B cell (primary cell): ENCODE data around the gene SPATA3. TPM values are rescaled to one million over a fixed set of nuclear protein-coding genes. Genes with fewer than 3 reads are reported as not detected.

Experiments used
- ATAC-seq: fragments of 200-7000 bp; cut with Tn5 transposase; one replicate; pipeline ENCODE4 v1.10.0; 2021; ENCODE audit warnings: low read depth, mild to moderate bottlenecking, moderate number of reproducible peaks, moderate library complexity
- CTCF ChIA-PET: fragments of 350-600 bp; sonication (Branson Sonifier 250); formaldehyde crosslinking; loops from one replicate; lab custom pipeline; 2021; ENCODE audit warnings: antibody characterized with exemption, inconsistent platforms; lab: Charles Lee
- POLR2A ChIA-PET: fragments of 350-600 bp; sonication (Branson Sonifier 250); formaldehyde crosslinking; loops from one replicate; lab custom pipeline; 2021; ENCODE audit warnings: antibody characterized with exemption; lab: Charles Lee
- DNase-seq: peaks from one replicate; pipeline ENCODE4 v3.0.0; 2013
- H2AFZ ChIP-seq: 2 replicates; pipeline ENCODE4 v1.6.1; 2012; ENCODE audit warnings: mild to moderate bottlenecking, low read depth, low read length; ENCODE audit not compliant: insufficient read depth, poor library complexity, severe bottlenecking
- H3K27ac ChIP-seq, 2 donors: 1 replicate in 1 of 2; 2 replicates in 1 of 2; pipeline ENCODE4 v1.5.1; 2012 to 2013; ENCODE audit warnings: low read length in 2 of 2, mild to moderate bottlenecking in 2 of 2, moderate library complexity in 1 of 2
- H3K27me3 ChIP-seq, 4 experiments: fragments of 200-600 bp in 1 of 4; sonication (generic) in 1 of 4; replicated peaks in 1 of 4; 1 replicate in 2 of 4; 2 replicates in 2 of 4; pipeline versions ENCODE4 v1.6.1 to v1.7.0; 2013 to 2016; ENCODE audit warnings: low read length in 3 of 4, mild to moderate bottlenecking in 2 of 4, mixed read lengths in 1 of 4, moderate library complexity in 1 of 4; ENCODE audit not compliant: insufficient read depth in 4 of 4, control insufficient read depth in 3 of 4; ENCODE audit errors: control extremely low read depth in 1 of 4
- H3K36me3 ChIP-seq, 2 experiments: replicated peaks in 1 of 2; 1 replicate in 1 of 2; 2 replicates in 1 of 2; pipeline versions ENCODE4 v1.6.1 to v1.7.1; 2013; ENCODE audit warnings: low read length in 1 of 2; ENCODE audit not compliant: insufficient read depth in 2 of 2, control insufficient read depth in 1 of 2; ENCODE audit errors: control extremely low read depth in 1 of 2, extremely low read depth in 1 of 2
- H3K4me1 ChIP-seq, 2 donors: fragments of 200-600 bp in 1 of 2; sonication (generic) in 1 of 2; 1 replicate in 1 of 2; 2 replicates in 1 of 2; pipeline versions ENCODE4 v1.5.1 to v1.6.1; 2013 to 2017; ENCODE audit warnings: low read length in 2 of 2; ENCODE audit not compliant: control insufficient read depth in 2 of 2, insufficient read depth in 2 of 2
- H3K4me2 ChIP-seq: replicated peaks from 2 replicates; pipeline ENCODE3; 2012; ENCODE audit warnings: mild to moderate bottlenecking, low read depth, low read length; ENCODE audit not compliant: poor library complexity, severe bottlenecking
- H3K4me3 ChIP-seq, 5 experiments: fragments of 200-600 bp in 1 of 5; sonication (generic) in 1 of 5; 1 replicate in 3 of 5; 2 replicates in 2 of 5; pipeline versions ENCODE4 v1.5.1 to v1.7.0; 2011 to 2016; ENCODE audit warnings: low read length in 4 of 5, mild to moderate bottlenecking in 4 of 5, low read depth in 2 of 5, control low read depth in 1 of 5, moderate library complexity in 1 of 5; ENCODE audit not compliant: insufficient read depth in 1 of 5; ENCODE audit errors: control extremely low read depth in 1 of 5, extremely low read depth in 1 of 5
- H3K79me2 ChIP-seq: fragments of 200-600 bp; sonication (generic); one replicate; pipeline ENCODE4 v1.6.0; 2016; ENCODE audit warnings: low read length; ENCODE audit not compliant: control insufficient read depth, insufficient read depth
- H3K9ac ChIP-seq: fragments of 200-600 bp; sonication (generic); 2 replicates; pipeline ENCODE4 v1.6.1; 2017; ENCODE audit warnings: mild to moderate bottlenecking, low read length, moderate library complexity
- H3K9me3 ChIP-seq, 3 donors: one replicate each; pipeline versions ENCODE4 v1.6.1 to v1.7.1; 2013; ENCODE audit warnings: low read length in 2 of 3; ENCODE audit not compliant: control insufficient read depth in 2 of 3, insufficient read depth in 1 of 3; ENCODE audit errors: control extremely low read depth in 1 of 3
- H4K20me1 ChIP-seq: 2 replicates; pipeline ENCODE4 v1.6.0; 2012; ENCODE audit warnings: mild to moderate bottlenecking, low read length; ENCODE audit not compliant: insufficient read depth, control insufficient read depth, poor library complexity, severe bottlenecking
- H3K27ac Mint-ChIP-seq: one replicate; pipeline ENCODE4 v1.8.0; 2021; ENCODE audit warnings: mixed read lengths
- H3K27me3 Mint-ChIP-seq: one replicate; pipeline ENCODE4 v1.8.0; 2021; ENCODE audit warnings: mixed read lengths
- H3K4me1 Mint-ChIP-seq: one replicate; pipeline ENCODE4 v1.8.0; 2021; ENCODE audit warnings: mixed read lengths
- H3K4me3 Mint-ChIP-seq: one replicate; pipeline ENCODE4 v1.8.0; 2021; ENCODE audit warnings: mixed read lengths
- H3K9me3 Mint-ChIP-seq: one replicate; pipeline ENCODE4 v1.8.0; 2022; ENCODE audit warnings: mixed read lengths; ENCODE audit not compliant: insufficient read depth
- EZH2 ChIP-seq: IDR thresholded peaks from 2 replicates; pipeline ENCODE4 v1.6.1; 2012; ENCODE audit warnings: borderline replicate concordance, low read depth, mild to moderate bottlenecking, moderate library complexity, low read length; ENCODE audit not compliant: insufficient read depth, poor library complexity, severe bottlenecking
- WGBS: methylation state at CpG from one replicate; pipeline ENCODE4 v1.1.5; 2013; ENCODE audit warnings: missing lambda C conversion rate; ENCODE audit not compliant: insufficient coverage; 5-methylcytosine and 5-hydroxymethylcytosine counted together
- intact Hi-C: fragments of 100-400 bp; cut with micrococcal nuclease; formaldehyde crosslinking; loops from one replicate; pipeline ENCODE4 v1.10.0; 2022
- polyA plus RNA-seq: library from polyadenylated mRNA; depleted of rRNA; stranded (reverse); fragments of >200 nt; gene quantifications from 2 replicates; pipeline ENCODE4 v1.2.3, GENCODE V29; 2012
- total RNA-seq, 2 donors: library from RNA; stranded (reverse); fragments of 120-200 nt in 1 of 2; gene quantifications; 1 replicate in 1 of 2; 2 replicates in 1 of 2; pipeline versions ENCODE4 v1.2.3 to v1.2.4, GENCODE V29; 2013 to 2022
- TF ChIP-seq, protein P1 (sequence below): fragments of 200-600 bp; IDR thresholded peaks from one replicate; pipeline ENCODE4 v1.8.0; 2022; ENCODE audit warnings: antibody characterized with exemption, mild to moderate bottlenecking

Gene SPATA3
- total and polyA plus RNA-seq, 2 donors (not counting 1 experiment from before 2014, with no cell fraction given): not detected

GRCh38 chr2:231001921-231002320 lies 6.0 kb downstream of the SPATA3 start:
- H3K4me2 ChIP-seq: no peak overlapping the region
- Mint-ChIP-seq H3K4me3 (no peak overlapping the region), H3K27ac (no peak overlapping the region), H3K27me3 (peaks cover 52% of the 10 kb centered on the region), H3K4me1 (no peaks in the 10 kb centered on the region), H3K9me3 (peaks cover 6% of the 10 kb centered on the region)
- ATAC-seq (no peak), DNase-seq (no peak)
- no peak overlapping the region for H2AFZ ChIP-seq
- TF ChIP-seq EZH2: no peak
- TF ChIP-seq, protein P1, sequence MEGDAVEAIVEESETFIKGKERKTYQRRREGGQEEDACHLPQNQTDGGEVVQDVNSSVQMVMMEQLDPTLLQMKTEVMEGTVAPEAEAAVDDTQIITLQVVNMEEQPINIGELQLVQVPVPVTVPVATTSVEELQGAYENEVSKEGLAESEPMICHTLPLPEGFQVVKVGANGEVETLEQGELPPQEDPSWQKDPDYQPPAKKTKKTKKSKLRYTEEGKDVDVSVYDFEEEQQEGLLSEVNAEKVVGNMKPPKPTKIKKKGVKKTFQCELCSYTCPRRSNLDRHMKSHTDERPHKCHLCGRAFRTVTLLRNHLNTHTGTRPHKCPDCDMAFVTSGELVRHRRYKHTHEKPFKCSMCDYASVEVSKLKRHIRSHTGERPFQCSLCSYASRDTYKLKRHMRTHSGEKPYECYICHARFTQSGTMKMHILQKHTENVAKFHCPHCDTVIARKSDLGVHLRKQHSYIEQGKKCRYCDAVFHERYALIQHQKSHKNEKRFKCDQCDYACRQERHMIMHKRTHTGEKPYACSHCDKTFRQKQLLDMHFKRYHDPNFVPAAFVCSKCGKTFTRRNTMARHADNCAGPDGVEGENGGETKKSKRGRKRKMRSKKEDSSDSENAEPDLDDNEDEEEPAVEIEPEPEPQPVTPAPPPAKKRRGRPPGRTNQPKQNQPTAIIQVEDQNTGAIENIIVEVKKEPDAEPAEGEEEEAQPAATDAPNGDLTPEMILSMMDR: no peak
- CTCF ChIA-PET: interaction anchor here (1.6 kb wide), 1 partner anchor 14 kb away, joined by 5 read pairs; no protein-coding TSS in a partner anchor
- H3K27me3 ChIP-seq: peaks cover 0 to 41% (median 11%) of the 10 kb centered on the region in 4 experiments
- no peak overlapping the region for H3K4me3 ChIP-seq
- H3K4me1 ChIP-seq: no peaks in the 10 kb centered on the region
- no peaks in the 10 kb centered on the region for H4K20me1 ChIP-seq
- H3K36me3 ChIP-seq: no peaks in the 10 kb centered on the region
- no peak overlapping the region for H3K9ac ChIP-seq
- POLR2A ChIA-PET: no interaction called here
- intact Hi-C loops: no loop called here
- H3K27ac ChIP-seq: no peak overlapping the region
- H3K79me2 ChIP-seq: no peaks in the 10 kb centered on the region
- H3K9me3 ChIP-seq: peaks cover 0 to 19% (median 0%) of the 10 kb centered on the region in 3 donors
- WGBS: 38% methylated on average over 1 of the region's 4 CpGs

- no peaks in the 10 kb centered on the region for H3K4me1 Mint-ChIP-seq
- no peak overlapping the region for H3K4me3 Mint-ChIP-seq
- 96% methylated on average over 9 of the region's 10 CpGs for WGBS
- Histone ChIP-seq H3K27ac (no peak overlapping the region), H3K4me2 (no peak overlapping the region), H2AFZ (no peak overlapping the region), H3K4me3 (no peak overlapping the region), H3K9ac (no peak overlapping the region), H4K20me1 (no peaks in the 10 kb centered on the region), H3K27me3 (peaks cover 0 to 40% (median 10%) of the 10 kb centered on the region in 4 experiments), H3K36me3 (no peaks in the 10 kb centered on the region), H3K79me2 (no peaks in the 10 kb centered on the region), H3K9me3 (peaks cover 0 to 19% (median 0%) of the 10 kb centered on the region in 3 donors), H3K4me1 (no peaks in the 10 kb centered on the region)
- intact Hi-C loops: no loop called here
- H3K9me3 Mint-ChIP-seq: peaks cover 6% of the 10 kb centered on the region
- ChIA-PET POLR2A (no interaction called here), CTCF (interaction anchor here (1.6 kb wide), 1 partner anchor 15 kb away, joined by 5 read pairs; no protein-coding TSS in a partner anchor)
- ATAC-seq: no peak
- DNase-seq: no peak
- H3K27ac Mint-ChIP-seq: no peak overlapping the region
- H3K27me3 Mint-ChIP-seq: peaks cover 50% of the 10 kb centered on the region
- TF ChIP-seq, protein P1: no peak
- TF ChIP-seq EZH2: no peak
Measured at GRCh38 chr2:231002641-231003040, 6.7 kb downstream of the SPATA3 start.
